PC-9 (cell line): Measurements from ENCODE around the gene NPL.

ENCODE experiments used
- CTCF ChIP-seq: fragments of 200-600 bp; sonication (generic); conservative IDR thresholded peaks from 2 replicates; pipeline ENCODE4 v1.6.1; 2017; ENCODE audit warnings: mixed run types, antibody characterized with exemption, mild to moderate bottlenecking, moderate library complexity
- EZH2 ChIP-seq: fragments of 200-600 bp; sonication (generic); IDR thresholded peaks from 2 replicates; pipeline ENCODE4 v1.8.0; 2017; ENCODE audit warnings: antibody characterized with exemption, low read depth

GRCh38 chr1:182850319-182850718, 60.7 kb downstream of the NPL start:
- TF ChIP-seq CTCF (no peak), EZH2 (no peak)
